DND-41 (cell line): ENCODE data around the gene CASP7.

Experiments
- ATAC-seq: fragments of 200-7000 bp; cut with Tn5 transposase; 3 replicates; pipeline ENCODE4 v1.9.1; 2021; ENCODE audit warnings: low read depth; ENCODE audit not compliant: insufficient read depth
- DNase-seq: peaks from one replicate; pipeline ENCODE4 v3.0.0-alpha.2; 2020
- H2AFZ ChIP-seq: 2 replicates; pipeline ENCODE4 v1.6.0; 2012; ENCODE audit warnings: low read depth, low read length
- H3K27ac ChIP-seq: 2 replicates; pipeline ENCODE4 v1.5.1; 2012; ENCODE audit warnings: low read length, inconsistent platforms
- H3K27me3 ChIP-seq: fragments of 200-600 bp; sonication (generic); 2 replicates; pipeline ENCODE4 v1.6.0; 2012; ENCODE audit warnings: low read length, mild to moderate bottlenecking, inconsistent platforms; ENCODE audit not compliant: insufficient read depth, poor library complexity
- H3K36me3 ChIP-seq: 2 replicates; pipeline ENCODE4 v1.5.1; 2012; ENCODE audit warnings: low read length, inconsistent platforms; ENCODE audit not compliant: insufficient read depth
- H3K4me1 ChIP-seq: 2 replicates; pipeline ENCODE4 v1.5.1; 2012; ENCODE audit warnings: mild to moderate bottlenecking, low read length; ENCODE audit not compliant: insufficient read depth
- H3K4me2 ChIP-seq: 2 replicates; pipeline ENCODE4 v1.6.0; 2012; ENCODE audit warnings: mild to moderate bottlenecking, moderate library complexity, low read length, inconsistent platforms; ENCODE audit not compliant: insufficient read depth
- H3K4me3 ChIP-seq, 2 experiments: fragments of 200-600 bp in 1 of 2; shearing (Covaris generic) in 1 of 2; 2 replicates each; pipeline ENCODE4 v1.5.1; 2012 to 2016; ENCODE audit warnings: inconsistent platforms in 2 of 2, low read length in 2 of 2, mild to moderate bottlenecking in 2 of 2, low read depth in 1 of 2, moderate library complexity in 1 of 2
- H3K79me2 ChIP-seq: 2 replicates; pipeline ENCODE4 v1.6.0; 2012; ENCODE audit warnings: low read length, inconsistent platforms; ENCODE audit not compliant: insufficient read depth
- H3K9ac ChIP-seq: 2 replicates; pipeline ENCODE4 v1.6.0; 2012; ENCODE audit warnings: low read depth, mild to moderate bottlenecking, inconsistent platforms, low read length, moderate library complexity
- H3K9me3 ChIP-seq: 2 replicates; pipeline ENCODE4 v1.5.1; 2012; ENCODE audit warnings: low read length, moderate library complexity, mild to moderate bottlenecking, inconsistent platforms; ENCODE audit not compliant: insufficient read depth, severe bottlenecking
- H4K20me1 ChIP-seq: 2 replicates; pipeline ENCODE4 v1.6.0; 2012; ENCODE audit warnings: low read length; ENCODE audit not compliant: insufficient read depth
- CTCF ChIP-seq: IDR thresholded peaks from 2 replicates; pipeline ENCODE4 v1.5.1; 2012; ENCODE audit warnings: borderline replicate concordance, low read length, moderate library complexity, mild to moderate bottlenecking; ENCODE audit not compliant: poor library complexity, severe bottlenecking; ENCODE audit errors: extremely low read depth
- EZH2 ChIP-seq: IDR thresholded peaks from 3 replicates; pipeline ENCODE4 v1.6.1; 2012; ENCODE audit warnings: borderline replicate concordance, low read depth, mild to moderate bottlenecking, moderate library complexity, low read length, inconsistent platforms; ENCODE audit not compliant: severe bottlenecking

The CASP7 gene

GRCh38 chr10:113712024-113712423, 32.3 kb downstream of the CASP7 start:
- no peak overlapping the region for H2AFZ ChIP-seq
- DNase-seq: no peak
- H3K4me1 ChIP-seq: no peaks in the 10 kb centered on the region
- no peak overlapping the region for H3K4me3 ChIP-seq
- peaks cover 31% of the 10 kb centered on the region for H3K36me3 ChIP-seq
- H3K27me3 ChIP-seq: no peaks in the 10 kb centered on the region
- H3K9me3 ChIP-seq: no peaks in the 10 kb centered on the region
- peaks cover 25% of the 10 kb centered on the region for H4K20me1 ChIP-seq
- H3K79me2 ChIP-seq: peaks cover 26% of the 10 kb centered on the region
- TF ChIP-seq EZH2: no peak
- no peak overlapping the region for H3K4me2 ChIP-seq
- no peak overlapping the region for H3K27ac ChIP-seq
- ATAC-seq: no peak
- H3K9ac ChIP-seq: no peak overlapping the region

- Histone ChIP-seq H3K9ac (no peak overlapping the region), H3K4me1 (no peaks in the 10 kb centered on the region), H3K4me2 (no peak overlapping the region), H3K27me3 (no peaks in the 10 kb centered on the region), H3K27ac (no peak overlapping the region), H3K9me3 (no peaks in the 10 kb centered on the region), H2AFZ (no peak overlapping the region), H3K36me3 (peaks cover 29% of the 10 kb centered on the region), H3K4me3 (no peak overlapping the region), H3K79me2 (peaks cover 25% of the 10 kb centered on the region), H4K20me1 (peaks cover 22% of the 10 kb centered on the region)
- no peak for DNase-seq
- no peak for ATAC-seq
- TF ChIP-seq CTCF (no peak), EZH2 (no peak)
These were observed 33.3 kb downstream of the CASP7 start for GRCh38 chr10:113712755-113713639.

- no peak overlapping the region for H3K4me3 ChIP-seq
- ATAC-seq (no peak), DNase-seq (no peak)
- H3K9me3 ChIP-seq: no peaks in the 10 kb centered on the region
- peaks cover 29% of the 10 kb centered on the region for H3K36me3 ChIP-seq
- peaks cover 22% of the 10 kb centered on the region for H4K20me1 ChIP-seq
- no peak overlapping the region for H3K4me2 ChIP-seq
- TF ChIP-seq CTCF (no peak), EZH2 (no peak)
- no peak overlapping the region for H3K27ac ChIP-seq
- H3K79me2 ChIP-seq: peaks cover 25% of the 10 kb centered on the region
- H3K9ac ChIP-seq: no peak overlapping the region
- H3K27me3 ChIP-seq: no peaks in the 10 kb centered on the region
- no peak overlapping the region for H2AFZ ChIP-seq
- H3K4me1 ChIP-seq: no peaks in the 10 kb centered on the region
These were observed 33.9 kb downstream of the CASP7 start for GRCh38 chr10:113713640-113713982.

- TF ChIP-seq CTCF (no peak), EZH2 (no peak)
- DNase-seq (no peak), ATAC-seq (no peak)
- Histone ChIP-seq H3K4me1 (no peaks in the 10 kb centered on the region), H3K27me3 (no peaks in the 10 kb centered on the region), H3K79me2 (peaks cover 25% of the 10 kb centered on the region), H3K9ac (no peak overlapping the region), H3K4me2 (no peak overlapping the region), H3K36me3 (peaks cover 31% of the 10 kb centered on the region), H4K20me1 (peaks cover 19% of the 10 kb centered on the region), H2AFZ (no peak overlapping the region), H3K9me3 (no peaks in the 10 kb centered on the region), H3K4me3 (no peak overlapping the region), H3K27ac (no peak overlapping the region)
These were observed 36.6 kb downstream of the CASP7 start for GRCh38 chr10:113716109-113716910.
